Epithelial cell of esophagus (primary cell): ENCODE results near the gene TRIP10.

Experiments
- DNase-seq: peaks from one replicate; pipeline ENCODE4 v3.0.0; 2010; ENCODE audit warnings: low read depth
- H3K4me3 ChIP-seq: 2 replicates; pipeline ENCODE4 v1.5.1; 2011; ENCODE audit warnings: mild to moderate bottlenecking, low read length, control low read depth
- CTCF ChIP-seq: IDR thresholded peaks from 2 replicates; pipeline ENCODE4 v1.5.1; 2011; ENCODE audit warnings: low read depth, mild to moderate bottlenecking, low read length, control low read depth, inconsistent platforms; ENCODE audit not compliant: insufficient read depth; ENCODE audit errors: missing control alignments

Gene TRIP10

GRCh38 chr19:6778386-6778785 lies 38.9 kb downstream of the TRIP10 start:
- no peak for DNase-seq
- no peak for TF ChIP-seq CTCF
- H3K4me3 ChIP-seq = no peak overlapping the region

- no peak overlapping the region for H3K4me3 ChIP-seq
- no peak for DNase-seq
- no peak for TF ChIP-seq CTCF
Measured at GRCh38 chr19:6779206-6779605, 39.7 kb downstream of the TRIP10 start.

- H3K4me3 ChIP-seq = no peak overlapping the region
- DNase-seq = no peak
- TF ChIP-seq CTCF = no peak
Measured at GRCh38 chr19:6787393-6787792, 47.9 kb downstream of the TRIP10 start.

GRCh38 chr19:6788896-6789295 lies 49.4 kb downstream of the TRIP10 start:
- TF ChIP-seq CTCF = no peak
- no peak overlapping the region for H3K4me3 ChIP-seq
- no peak for DNase-seq

GRCh38 chr19:6790194-6791128 lies 51.0 kb downstream of the TRIP10 start:
- no peak for DNase-seq
- H3K4me3 ChIP-seq = no peak overlapping the region
- no peak for TF ChIP-seq CTCF

GRCh38 chr19:6791237-6791636 lies 51.8 kb downstream of the TRIP10 start:
- no peak for DNase-seq
- H3K4me3 ChIP-seq = no peak overlapping the region
- TF ChIP-seq CTCF = no peak

- H3K4me3 ChIP-seq = no peak overlapping the region
- no peak for DNase-seq
- no peak for TF ChIP-seq CTCF
Measured at GRCh38 chr19:6793411-6793810, 53.9 kb downstream of the TRIP10 start.
